ENCODE measurements around the gene LRSAM1.

The LRSAM1 gene

GRCh38 chr9:127489471-127490115 is 38.3 kb downstream of the LRSAM1 start:
- Histone ChIP-seq H3K4me2 (ENCODE audit: low read depth, low read length) (no peak overlapping the region), H3K9me3 (replicated peaks; ENCODE audit: insufficient read depth, low read length) (no peaks in the 10 kb centered on the region), H2AFZ (ENCODE audit: low read length) (no peak overlapping the region), H3K4me1 (ENCODE audit: low read length) (no peaks in the 10 kb centered on the region), H3K27me3 (replicated peaks; ENCODE audit: insufficient read depth, low read length) (no peaks in the 10 kb centered on the region), H3F3A (ENCODE audit: insufficient read depth, low read length) (no peaks in the 10 kb centered on the region), H3K9me2 (replicated peaks; ENCODE audit: insufficient read depth, low read length) (no peaks in the 10 kb centered on the region), H3K79me2 (ENCODE audit: low read length) (no peaks in the 10 kb centered on the region), H3K9ac (ENCODE audit: low read length) (no peak overlapping the region), H4K20me1 (ENCODE audit: insufficient read depth, low read length) (no peaks in the 10 kb centered on the region), H3K36me3 (replicated peaks; ENCODE audit: insufficient read depth, low read length) (no peaks in the 10 kb centered on the region), H3K4me3 (ENCODE audit: low read length) (no peak overlapping the region), H3K27ac (ENCODE audit: low read length) (no peak overlapping the region)
- TF ChIP-seq EZH2phosphoT487 (IDR thresholded peaks at IDR 0.05; ENCODE audit: low read length): no peak
- no peak for TF ChIP-seq CTCF (IDR thresholded peaks at IDR 0.05; ENCODE audit: low read length)
- no peak for TF ChIP-seq EZH2 (optimal IDR thresholded peaks at IDR 0.05; ENCODE audit: low read depth, low read length)
- no peak for DNase-seq

- Histone ChIP-seq H3K9me2 (replicated peaks; ENCODE audit: insufficient read depth, low read length) (no peaks in the 10 kb centered on the region), H3K9me3 (replicated peaks; ENCODE audit: insufficient read depth, low read length) (no peaks in the 10 kb centered on the region), H3K9ac (ENCODE audit: low read length) (no peak overlapping the region), H3K79me2 (ENCODE audit: low read length) (no peaks in the 10 kb centered on the region), H3K4me1 (ENCODE audit: low read length) (no peaks in the 10 kb centered on the region), H3F3A (ENCODE audit: insufficient read depth, low read length) (no peaks in the 10 kb centered on the region), H3K27ac (ENCODE audit: low read length) (no peak overlapping the region), H4K20me1 (ENCODE audit: insufficient read depth, low read length) (no peaks in the 10 kb centered on the region), H2AFZ (ENCODE audit: low read length) (no peak overlapping the region), H3K36me3 (replicated peaks; ENCODE audit: insufficient read depth, low read length) (no peaks in the 10 kb centered on the region), H3K4me2 (ENCODE audit: low read depth, low read length) (no peak overlapping the region), H3K4me3 (ENCODE audit: low read length) (no peak overlapping the region), H3K27me3 (replicated peaks; ENCODE audit: insufficient read depth, low read length) (no peaks in the 10 kb centered on the region)
- no peak for DNase-seq
- TF ChIP-seq EZH2 (optimal IDR thresholded peaks at IDR 0.05; ENCODE audit: low read depth, low read length): no peak
- TF ChIP-seq EZH2phosphoT487 (IDR thresholded peaks at IDR 0.05; ENCODE audit: low read length): no peak
- no peak for TF ChIP-seq CTCF (IDR thresholded peaks at IDR 0.05; ENCODE audit: low read length)
These were observed 39.4 kb downstream of the LRSAM1 start for GRCh38 chr9:127490535-127491230.

GRCh38 chr9:127491516-127491915 is 40.2 kb downstream of the LRSAM1 start:
- Histone ChIP-seq H3K79me2 (ENCODE audit: low read length) (no peaks in the 10 kb centered on the region), H3K27ac (ENCODE audit: low read length) (no peak overlapping the region), H3K9me2 (replicated peaks; ENCODE audit: insufficient read depth, low read length) (no peaks in the 10 kb centered on the region), H3F3A (ENCODE audit: insufficient read depth, low read length) (no peaks in the 10 kb centered on the region), H3K9me3 (replicated peaks; ENCODE audit: insufficient read depth, low read length) (no peaks in the 10 kb centered on the region), H3K4me3 (ENCODE audit: low read length) (no peak overlapping the region), H3K4me1 (ENCODE audit: low read length) (no peaks in the 10 kb centered on the region), H2AFZ (ENCODE audit: low read length) (no peak overlapping the region), H3K36me3 (replicated peaks; ENCODE audit: insufficient read depth, low read length) (no peaks in the 10 kb centered on the region), H4K20me1 (ENCODE audit: insufficient read depth, low read length) (no peaks in the 10 kb centered on the region), H3K9ac (ENCODE audit: low read length) (no peak overlapping the region), H3K27me3 (replicated peaks; ENCODE audit: insufficient read depth, low read length) (no peaks in the 10 kb centered on the region), H3K4me2 (ENCODE audit: low read depth, low read length) (no peak overlapping the region)
- no peak for DNase-seq
- TF ChIP-seq CTCF (IDR thresholded peaks at IDR 0.05; ENCODE audit: low read length) (no peak), EZH2phosphoT487 (IDR thresholded peaks at IDR 0.05; ENCODE audit: low read length) (no peak), EZH2 (optimal IDR thresholded peaks at IDR 0.05; ENCODE audit: low read depth, low read length) (no peak)

Measured in MM.1S (cell line).